GM23338 (cell line): ENCODE data around the gene FAM204A. TPM values are rescaled to one million over a fixed set of nuclear protein-coding genes. Genes with fewer than 3 reads are reported as not detected.

ENCODE experiments used
- ATAC-seq: fragments of 200-7000 bp; cut with Tn5 transposase; 3 replicates; pipeline ENCODE4 v1.9.1; 2020
- DNase-seq: peaks from one replicate; pipeline ENCODE4 v3.0.0-alpha.2; 2015; ENCODE audit warnings: low spot score
- H2AFZ ChIP-seq: fragments of 200-600 bp; sonication (generic); 2 replicates; pipeline ENCODE4 v1.8.0; 2016; ENCODE audit warnings: antibody characterized with exemption, mild to moderate bottlenecking, moderate library complexity
- H3F3A ChIP-seq: fragments of 200-600 bp; sonication (generic); replicated peaks from 2 replicates; pipeline ENCODE4 v1.8.0; 2017; ENCODE audit warnings: antibody characterized with exemption, mixed run types, low read depth
- H3K27ac ChIP-seq: fragments of 200-600 bp; sonication (generic); 2 replicates; pipeline ENCODE4 v1.6.1; 2016; ENCODE audit warnings: low read depth
- H3K27me3 ChIP-seq: fragments of 200-600 bp; sonication (generic); 2 replicates; pipeline ENCODE4 v1.8.0; 2016; ENCODE audit warnings: mild to moderate bottlenecking, mixed run types, moderate library complexity; ENCODE audit not compliant: insufficient read depth
- H3K36me3 ChIP-seq: fragments of 200-600 bp; sonication (generic); 2 replicates; pipeline ENCODE4 v1.8.0; 2016; ENCODE audit warnings: mild to moderate bottlenecking; ENCODE audit not compliant: insufficient read depth
- H3K4me1 ChIP-seq: fragments of 200-600 bp; sonication (generic); 2 replicates; pipeline ENCODE4 v1.8.0; 2016; ENCODE audit warnings: mild to moderate bottlenecking, moderate library complexity; ENCODE audit not compliant: insufficient read depth
- H3K4me2 ChIP-seq: fragments of 200-600 bp; sonication (generic); 2 replicates; pipeline ENCODE4 v1.7.1; 2017; ENCODE audit warnings: mixed run types
- H3K4me3 ChIP-seq: fragments of 200-600 bp; sonication (generic); 2 replicates; pipeline ENCODE4 v1.6.1; 2016; ENCODE audit warnings: mixed run types
- H3K79me2 ChIP-seq: fragments of 200-600 bp; sonication (generic); replicated peaks from 2 replicates; pipeline ENCODE4 v1.8.0; 2017; ENCODE audit warnings: mild to moderate bottlenecking; ENCODE audit not compliant: insufficient read depth
- H3K9me2 ChIP-seq: fragments of 200-600 bp; sonication (generic); 2 replicates; pipeline ENCODE4 v1.8.0; 2017; ENCODE audit not compliant: insufficient read depth
- H4K20me1 ChIP-seq: fragments of 200-600 bp; sonication (generic); replicated peaks from 2 replicates; pipeline ENCODE4 v1.8.0; 2017; ENCODE audit warnings: mild to moderate bottlenecking; ENCODE audit not compliant: insufficient read depth
- H3K27ac Mint-ChIP-seq: 2 replicates; pipeline ENCODE4 v1.8.0; 2020; ENCODE audit warnings: inconsistent platforms, mild to moderate bottlenecking, moderate library complexity, mixed read lengths
- H3K27me3 Mint-ChIP-seq: 3 replicates; pipeline ENCODE4 v1.8.0; 2022; ENCODE audit warnings: low read depth, mild to moderate bottlenecking, moderate library complexity, mixed read lengths, inconsistent platforms; ENCODE audit not compliant: insufficient read depth, poor library complexity
- H3K36me3 Mint-ChIP-seq: 3 replicates; pipeline ENCODE4 v1.8.0; 2021; ENCODE audit warnings: low read depth, mild to moderate bottlenecking, inconsistent platforms, moderate library complexity, mixed read lengths
- H3K4me1 Mint-ChIP-seq: 3 replicates; pipeline ENCODE4 v1.8.0; 2020; ENCODE audit warnings: mild to moderate bottlenecking, inconsistent platforms, mixed read lengths
- H3K4me3 Mint-ChIP-seq: 3 replicates; pipeline ENCODE4 v1.8.0; 2021; ENCODE audit warnings: moderate library complexity, mild to moderate bottlenecking, inconsistent platforms, mixed read lengths
- H3K9me3 Mint-ChIP-seq: 3 replicates; pipeline ENCODE4 v1.8.0; 2020; ENCODE audit warnings: moderate library complexity, mild to moderate bottlenecking, inconsistent platforms, mixed read lengths
- CREB1 ChIP-seq: fragments of 250-450 bp; sonication (Bioruptor Pico); IDR thresholded peaks from 2 replicates; pipeline ENCODE4 v1.5.0; 2020; ENCODE audit warnings: low read depth, mild to moderate bottlenecking, moderate library complexity
- CTCF ChIP-seq, 2 experiments: fragments of 200-600 bp in 1 of 2; sonication (generic) in 1 of 2; conservative IDR thresholded peaks; 2 replicates each; pipeline versions ENCODE4 v1.5.1 to v1.6.1; 2016 to 2017; ENCODE audit warnings: antibody characterized with exemption in 2 of 2, low read depth in 2 of 2, mild to moderate bottlenecking in 2 of 2, moderate library complexity in 1 of 2
- ETS1 ChIP-seq: IDR thresholded peaks from 2 replicates; pipeline ENCODE4 v1.6.1; 2016; ENCODE audit warnings: antibody characterized with exemption
- EZH2 ChIP-seq: fragments of 200-600 bp; sonication (generic); IDR thresholded peaks from one replicate; pipeline ENCODE4 v1.8.0; 2017; ENCODE audit warnings: antibody characterized with exemption, mild to moderate bottlenecking, low read depth; ENCODE audit not compliant: unreplicated experiment
- EZH2phosphoT487 ChIP-seq: fragments of 200-600 bp; sonication (generic); IDR thresholded peaks from one replicate; pipeline ENCODE4 v1.8.1; 2018; ENCODE audit warnings: antibody characterized with exemption; ENCODE audit not compliant: unreplicated experiment
- JUNB ChIP-seq: IDR thresholded peaks from one replicate; pipeline ENCODE4 v1.6.1; 2016; ENCODE audit warnings: antibody characterized with exemption; ENCODE audit not compliant: unreplicated experiment
- NANOG ChIP-seq: IDR thresholded peaks from 2 replicates; pipeline ENCODE4 v1.6.1; 2016; ENCODE audit warnings: antibody characterized with exemption, borderline replicate concordance
- POLR2AphosphoS5 ChIP-seq: IDR thresholded peaks from 2 replicates; pipeline ENCODE4 v1.6.1; 2016; ENCODE audit warnings: antibody characterized with exemption, low read depth
- REST ChIP-seq: IDR thresholded peaks from one replicate; pipeline ENCODE4 v1.6.1; 2018; ENCODE audit warnings: antibody characterized with exemption; ENCODE audit not compliant: unreplicated experiment
- STAT1 ChIP-seq: IDR thresholded peaks from one replicate; pipeline ENCODE4 v1.6.1; 2016; ENCODE audit warnings: antibody characterized with exemption; ENCODE audit not compliant: unreplicated experiment
- ZNF114 ChIP-seq: fragments of 250-450 bp; sonication (Bioruptor Pico); IDR thresholded peaks from 2 replicates; pipeline ENCODE4 v1.5.0; 2020; ENCODE audit warnings: mild to moderate bottlenecking, moderate library complexity
- ZNF331 ChIP-seq: fragments of 250-450 bp; sonication (Bioruptor Pico); IDR thresholded peaks from 2 replicates; pipeline ENCODE4 v1.5.0; 2020; ENCODE audit warnings: low read depth, mild to moderate bottlenecking, moderate library complexity
- ZNF462 ChIP-seq: fragments of 250-450 bp; sonication (Bioruptor Pico); IDR thresholded peaks from 2 replicates; pipeline ENCODE4 v1.5.0; 2020; ENCODE audit warnings: mild to moderate bottlenecking, moderate library complexity
- polyA plus RNA-seq: library from polyadenylated mRNA; unstranded; fragments of >200 nt; fragmentation: Nextera tagmentation; extraction: Ambion mirVana; gene quantifications from 2 replicates; pipeline ENCODE4 v1.2.1, GENCODE V29; 2016
- total RNA-seq: library from RNA; depleted of rRNA; stranded (reverse); fragments of >200 nt; shearing (Covaris generic); gene quantifications from 2 replicates; pipeline ENCODE4 v1.2.3, GENCODE V29; 2014

FAM204A gene
- total and polyA plus RNA-seq, 2 experiments from 2014 or later: 31.6 to 72.0 TPM

- Mint-ChIP-seq H3K9me3 (no peaks in the 10 kb centered on the region), H3K27ac (no peak overlapping the region), H3K4me3 (no peak overlapping the region), H3K27me3 (peaks cover 21% of the 10 kb centered on the region), H3K36me3 (no peaks in the 10 kb centered on the region), H3K4me1 (peaks cover 7% of the 10 kb centered on the region; the same call in 2 of the 3 replicates)
- peaks cover 7% of the 10 kb centered on the region for H3K4me1 ChIP-seq
- no peak for TF ChIP-seq REST
- no peak for TF ChIP-seq POLR2AphosphoS5
- TF ChIP-seq STAT1: no peak
- no peak for TF ChIP-seq ZNF114 (CRISPR knock-in tag)
- TF ChIP-seq EZH2phosphoT487: no peak
- no peak for TF ChIP-seq CREB1 (CRISPR knock-in tag)
- no peak for TF ChIP-seq CTCF (conservative IDR thresholded peaks at IDR 0.05; ENCODE audit: low read depth in 2 of 2)
- TF ChIP-seq EZH2: no peak
- no peak for TF ChIP-seq ZNF462
- TF ChIP-seq NANOG: no peak
- no peak for TF ChIP-seq ZNF331 (CRISPR knock-in tag)
- no peak for TF ChIP-seq JUNB
- TF ChIP-seq ETS1: no peak
- H3K79me2 ChIP-seq: no peaks in the 10 kb centered on the region
- DNase-seq: no peak
- H4K20me1 ChIP-seq: no peaks in the 10 kb centered on the region
- no peak overlapping the region for H2AFZ ChIP-seq
- H3K27me3 ChIP-seq: peaks cover 32% of the 10 kb centered on the region
- no peaks in the 10 kb centered on the region for H3K36me3 ChIP-seq
- no peaks in the 10 kb centered on the region for H3K9me2 ChIP-seq
- no peak for ATAC-seq
- no peaks in the 10 kb centered on the region for H3F3A ChIP-seq
- no peak overlapping the region for H3K4me2 ChIP-seq
- H3K27ac ChIP-seq: no peak overlapping the region
- no peak overlapping the region for H3K4me3 ChIP-seq
Observed at GRCh38 chr10:118251791-118252190, 90.3 kb downstream of the FAM204A start.
